IMR-90 (cell line): ENCODE results near the gene FGF4. TPM values are rescaled to one million over a fixed set of nuclear protein-coding genes. Genes with fewer than 3 reads are reported as not detected.

Experiments
- ATAC-seq: fragments of 200-7000 bp; cut with Tn5 transposase; 2 replicates; pipeline ENCODE4 v1.9.1; 2020; ENCODE audit warnings: low read depth, mild to moderate bottlenecking, moderate library complexity
- BruUV-seq: library from RNA; stranded (reverse); fragments of 400-500 nt; replicated peaks from 2 replicates; lab custom pipeline; 2021; lab: Mats Ljungman, UMichigan
- CTCF ChIA-PET: fragments of 300-600 bp; formaldehyde crosslinking; extraction: SDS; loops from one replicate; lab custom pipeline; 2021; ENCODE audit warnings: antibody characterized with exemption; lab: Yijun Ruan, JAX
- POLR2A ChIA-PET: fragments of 300-600 bp; sonication (Branson Sonifier 250); formaldehyde crosslinking; loops from one replicate; lab custom pipeline; 2022; ENCODE audit warnings: antibody characterized with exemption; ENCODE audit not compliant: unreplicated experiment; lab: Charles Lee
- DNase-seq: peaks from one replicate; pipeline ENCODE4 v3.0.0; 2013
- H2AFZ ChIP-seq: replicated peaks from 2 replicates; pipeline ENCODE3; 2013; ENCODE audit warnings: low read length, mild to moderate bottlenecking; ENCODE audit not compliant: poor library complexity
- H2AK5ac ChIP-seq: 2 replicates; pipeline ENCODE4 v1.6.1; 2013; ENCODE audit warnings: low read depth, low read length, inconsistent platforms
- H2AK9ac ChIP-seq: replicated peaks from 2 replicates; pipeline ENCODE3; 2013; ENCODE audit warnings: mild to moderate bottlenecking, low read depth, low read length, moderate library complexity; ENCODE audit not compliant: poor library complexity
- H2BK120ac ChIP-seq: 2 replicates; pipeline ENCODE4 v1.6.1; 2013; ENCODE audit warnings: low read depth, low read length, inconsistent platforms
- H2BK15ac ChIP-seq: 3 replicates; pipeline ENCODE4 v1.6.1; 2013; ENCODE audit warnings: low read depth, low read length, inconsistent platforms
- H2BK20ac ChIP-seq: 2 replicates; pipeline ENCODE4 v1.6.1; 2013; ENCODE audit warnings: low read depth, mild to moderate bottlenecking, inconsistent platforms, low read length, moderate library complexity
- H2BK5ac ChIP-seq: 2 replicates; pipeline ENCODE4 v1.6.1; 2013; ENCODE audit warnings: mild to moderate bottlenecking, low read depth, low read length, inconsistent platforms; ENCODE audit not compliant: poor library complexity, severe bottlenecking
- H3K14ac ChIP-seq: replicated peaks from 2 replicates; pipeline ENCODE4 v1.6.1; 2013; ENCODE audit warnings: low read depth, low read length, inconsistent platforms
- H3K18ac ChIP-seq: 2 replicates; pipeline ENCODE4 v1.6.1; 2013; ENCODE audit warnings: low read depth, low read length, control low read depth
- H3K23ac ChIP-seq: 2 replicates; pipeline ENCODE4 v1.6.1; 2013; ENCODE audit warnings: low read depth, low read length, inconsistent platforms
- H3K27ac ChIP-seq: 2 replicates; pipeline ENCODE4 v1.5.1; 2013; ENCODE audit warnings: mild to moderate bottlenecking, control low read depth, low read length; ENCODE audit not compliant: insufficient read depth
- H3K27me3 ChIP-seq: 2 replicates; pipeline ENCODE4 v1.6.1; 2013; ENCODE audit warnings: low read length; ENCODE audit not compliant: control insufficient read depth, insufficient read depth
- H3K36me3 ChIP-seq: 2 replicates; pipeline ENCODE4 v1.6.1; 2013; ENCODE audit warnings: low read length, mixed read lengths; ENCODE audit not compliant: control insufficient read depth, insufficient read depth
- H3K4ac ChIP-seq: 2 replicates; pipeline ENCODE4 v1.6.1; 2013; ENCODE audit warnings: low read depth, low read length, inconsistent platforms
- H3K4me1 ChIP-seq: 2 replicates; pipeline ENCODE4 v1.6.1; 2013; ENCODE audit warnings: low read length, mixed read lengths; ENCODE audit not compliant: control insufficient read depth, insufficient read depth
- H3K4me2 ChIP-seq: 2 replicates; pipeline ENCODE4 v1.6.1; 2013; ENCODE audit warnings: low read depth, mild to moderate bottlenecking, control low read depth, low read length, moderate library complexity
- H3K4me3 ChIP-seq: 2 replicates; pipeline ENCODE4 v1.5.1; 2013; ENCODE audit warnings: low read depth, mild to moderate bottlenecking, control low read depth, low read length, moderate library complexity; ENCODE audit not compliant: insufficient read depth
- H3K56ac ChIP-seq: 2 replicates; pipeline ENCODE4 v1.6.1; 2013; ENCODE audit warnings: low read length, inconsistent platforms; ENCODE audit not compliant: insufficient read depth; ENCODE audit errors: extremely low read depth
- H3K79me1 ChIP-seq, 2 experiments: 2 replicates each; pipeline ENCODE4 v1.6.1; 2013; ENCODE audit warnings: low read length in 2 of 2, inconsistent platforms in 1 of 2, low read depth in 1 of 2
- H3K9ac ChIP-seq: 2 replicates; pipeline ENCODE4 v1.6.1; 2013; ENCODE audit warnings: low read depth, low read length, control low read depth
- H3K9me1 ChIP-seq: 2 replicates; pipeline ENCODE4 v1.6.1; 2013; ENCODE audit warnings: low read length, inconsistent platforms; ENCODE audit not compliant: insufficient read depth
- H3K9me3 ChIP-seq: 2 replicates; pipeline ENCODE4 v1.6.1; 2013; ENCODE audit warnings: low read length; ENCODE audit not compliant: control insufficient read depth, insufficient read depth
- H4K20me1 ChIP-seq: 2 replicates; pipeline ENCODE4 v1.6.1; 2013; ENCODE audit warnings: low read length, inconsistent platforms; ENCODE audit not compliant: insufficient read depth
- H4K5ac ChIP-seq: 2 replicates; pipeline ENCODE4 v1.6.1; 2013; ENCODE audit warnings: mild to moderate bottlenecking, low read depth, low read length, control low read depth
- H4K8ac ChIP-seq, 2 experiments: 2 replicates each; pipeline ENCODE4 v1.6.1; 2013; ENCODE audit warnings: low read depth in 2 of 2, low read length in 2 of 2, control low read depth in 1 of 2, inconsistent platforms in 1 of 2
- H4K91ac ChIP-seq: 2 replicates; pipeline ENCODE4 v1.6.1; 2013; ENCODE audit warnings: low read depth, low read length, inconsistent platforms; ENCODE audit not compliant: insufficient read depth
- CEBPB ChIP-seq: IDR thresholded peaks from 2 replicates; pipeline ENCODE4 v1.6.1; 2012; ENCODE audit warnings: low read depth, low read length, improper control_type of control experiment
- CHD1 ChIP-seq: IDR thresholded peaks from 2 replicates; pipeline ENCODE4 v1.6.1; 2012; ENCODE audit warnings: low read depth, low read length, improper control_type of control experiment
- CTCF ChIP-seq: conservative IDR thresholded peaks from 2 replicates; pipeline ENCODE4 v1.5.1; 2012; ENCODE audit warnings: mild to moderate bottlenecking, low read depth, low read length, improper control_type of control experiment
- FOS ChIP-seq: fragments of 150-350 bp; IDR thresholded peaks from 2 replicates; pipeline ENCODE4 v1.6.1; 2016; ENCODE audit warnings: low read depth, low read length
- MXI1 ChIP-seq: IDR thresholded peaks from 2 replicates; pipeline ENCODE4 v1.6.1; 2012; ENCODE audit warnings: low read depth, mild to moderate bottlenecking, low read length, moderate library complexity, borderline replicate concordance
- RFX5 ChIP-seq: IDR thresholded peaks from 2 replicates; pipeline ENCODE4 v1.8.0; 2012; ENCODE audit warnings: low read depth, mild to moderate bottlenecking, low read length, moderate library complexity
- WGBS, 2 experiments: methylation state at CpG; one replicate each; pipeline versions ENCODE4 v1.1.5 to v1.1.7; 2013; ENCODE audit warnings: missing lambda C conversion rate in 2 of 2; ENCODE audit not compliant: insufficient read length in 1 of 2; ENCODE audit errors: extremely low coverage in 2 of 2; 5-methylcytosine and 5-hydroxymethylcytosine counted together
- dilution Hi-C: fragments of 300-500 bp; cut with HindIII; formaldehyde crosslinking; loops from one replicate; pipeline ENCODE4 v1.14.3; 2018; ENCODE audit warnings: low sequenced_read_pairs; ENCODE audit not compliant: unreplicated experiment
- in situ Hi-C: fragments of 300-500 bp; cut with MboI; formaldehyde crosslinking; loops from 3 replicates; pipeline ENCODE4 v1.14.3; 2019; ENCODE audit warnings: low sequenced_read_pairs, inconsistent platforms, mixed read lengths
- intact Hi-C: fragments of 100-400 bp; cut with micrococcal nuclease; formaldehyde crosslinking; loops from 2 replicates; pipeline ENCODE4 v1.10.0; 2022
- polyA plus RNA-seq, 3 experiments: library from polyadenylated mRNA; depleted of rRNA; stranded (reverse); fragments of >200 nt; gene quantifications; 2 replicates each; pipeline ENCODE4 v1.2.3, GENCODE V29; 2012; ENCODE audit warnings: low replicate concordance in 1 of 3
- total RNA-seq: library from RNA; depleted of rRNA; stranded (reverse); fragments of >200 nt; gene quantifications from 2 replicates; pipeline ENCODE4 v1.2.3, GENCODE V29; 2012
- TF ChIP-seq, protein P1 (sequence below): fragments of 150-350 bp; IDR thresholded peaks from 2 replicates; pipeline ENCODE4 v1.6.1; 2016; ENCODE audit warnings: low read depth, mild to moderate bottlenecking, low read length, moderate library complexity, borderline replicate concordance

FGF4 gene
- total and polyA plus RNA-seq, 2 of the 4 experiments (the other 2 are of a cell fraction), result not detected

- ATAC-seq, result no peak
- in situ Hi-C loops, result no loop called here
- POLR2A ChIA-PET, result no interaction called here
Measured at GRCh38 chr11:69799097-69799496, 24.0 kb upstream of the FGF4 start.

More at GRCh38 chr11:69799097-69799496, 24.0 kb upstream of the FGF4 start:
- H3K4me1 ChIP-seq, result no peaks in the 10 kb centered on the region
- no peak overlapping the region for H3K18ac ChIP-seq
- no peak overlapping the region for H2AFZ ChIP-seq
- H2BK5ac ChIP-seq, result no peak overlapping the region
- no peak overlapping the region for H3K14ac ChIP-seq
- no peak overlapping the region for H3K4me3 ChIP-seq
- H3K23ac ChIP-seq, result no peak overlapping the region
- DNase-seq, result no peak
- H3K56ac ChIP-seq, result no peak overlapping the region
- no peak overlapping the region for H3K27ac ChIP-seq
- peaks cover 3% of the 10 kb centered on the region; the same call in 1 of the 2 replicates for H3K9me3 ChIP-seq
- no peak overlapping the region for H2BK120ac ChIP-seq
- no peak overlapping the region for H2BK15ac ChIP-seq
- H3K79me1 ChIP-seq, result no peaks in the 10 kb centered on the region
- no peaks in the 10 kb centered on the region for H3K36me3 ChIP-seq
- no peak overlapping the region for H2BK20ac ChIP-seq
- CTCF ChIA-PET, result interaction anchor here (0.7 kb wide), 1 partner anchor 84 kb away, joined by 3 read pairs; no protein-coding TSS in a partner anchor
- WGBS, 2 experiments, result no CpG with 5 or more reads among the region's 3 CpGs
- H3K4ac ChIP-seq, result no peak overlapping the region
- no peak overlapping the region for H3K4me2 ChIP-seq
- H3K9me1 ChIP-seq, result no peaks in the 10 kb centered on the region
- no peak overlapping the region for H4K5ac ChIP-seq
- no peak overlapping the region for H4K91ac ChIP-seq
- no TSS peak for BruUV-seq
- H2AK5ac ChIP-seq, result no peak overlapping the region
- H3K9ac ChIP-seq, result no peak overlapping the region
- peaks cover 24% of the 10 kb centered on the region for H3K27me3 ChIP-seq
- intact Hi-C loops, result no loop called here
- H4K20me1 ChIP-seq, result no peaks in the 10 kb centered on the region
- TF ChIP-seq, protein P1, sequence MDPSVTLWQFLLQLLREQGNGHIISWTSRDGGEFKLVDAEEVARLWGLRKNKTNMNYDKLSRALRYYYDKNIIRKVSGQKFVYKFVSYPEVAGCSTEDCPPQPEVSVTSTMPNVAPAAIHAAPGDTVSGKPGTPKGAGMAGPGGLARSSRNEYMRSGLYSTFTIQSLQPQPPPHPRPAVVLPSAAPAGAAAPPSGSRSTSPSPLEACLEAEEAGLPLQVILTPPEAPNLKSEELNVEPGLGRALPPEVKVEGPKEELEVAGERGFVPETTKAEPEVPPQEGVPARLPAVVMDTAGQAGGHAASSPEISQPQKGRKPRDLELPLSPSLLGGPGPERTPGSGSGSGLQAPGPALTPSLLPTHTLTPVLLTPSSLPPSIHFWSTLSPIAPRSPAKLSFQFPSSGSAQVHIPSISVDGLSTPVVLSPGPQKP, result no peak
- no peak for TF ChIP-seq RFX5
- no peak for TF ChIP-seq CTCF
- no peak for TF ChIP-seq FOS
- no peak for TF ChIP-seq CEBPB
- TF ChIP-seq MXI1, result no peak
- no peak for TF ChIP-seq CHD1
- no peak overlapping the region for H2AK9ac ChIP-seq
- dilution Hi-C loops, result no loop called here
- no peak overlapping the region for H4K8ac ChIP-seq
